Keratinocyte (primary cell): ENCODE measurements around the gene MSANTD1. TPM values are rescaled to one million over a fixed set of nuclear protein-coding genes. Genes with fewer than 3 reads are reported as not detected.

Experiments
- DNase-seq: peaks from one replicate; pipeline ENCODE4 v3.0.0-alpha.2; 2011; ENCODE audit warnings: low read depth, missing footprints, low spot score
- FAIRE-seq: peaks from 2 replicates; lab custom pipeline; 2011; peaks lifted over from hg19 to GRCh38; lab: Jason Lieb, UNC
- H2AFZ ChIP-seq: 2 replicates; pipeline ENCODE4 v1.6.0; 2012; ENCODE audit warnings: low read length, control low read depth, inconsistent platforms; ENCODE audit not compliant: control insufficient read depth
- H3K27ac ChIP-seq: 2 replicates; pipeline ENCODE4 v1.5.1; 2011; ENCODE audit warnings: low read length; ENCODE audit not compliant: control insufficient read depth, insufficient read depth
- H3K27me3 ChIP-seq: 3 replicates; pipeline ENCODE4 v1.6.0; 2011; ENCODE audit warnings: low read length; ENCODE audit not compliant: control insufficient read depth, insufficient read depth; ENCODE audit errors: extremely low read depth
- H3K36me3 ChIP-seq, 2 experiments: 2 replicates in 1 of 2; 3 replicates in 1 of 2; pipeline ENCODE4 v1.5.1; 2011; ENCODE audit warnings: low read length in 2 of 2, mild to moderate bottlenecking in 1 of 2; ENCODE audit not compliant: control insufficient read depth in 2 of 2, insufficient read depth in 2 of 2; ENCODE audit errors: extremely low read depth in 1 of 2
- H3K4me1 ChIP-seq: 3 replicates; pipeline ENCODE4 v1.5.1; 2011; ENCODE audit warnings: low read length; ENCODE audit not compliant: control insufficient read depth, insufficient read depth; ENCODE audit errors: extremely low read depth
- H3K4me2 ChIP-seq: 3 replicates; pipeline ENCODE4 v1.6.0; 2011; ENCODE audit warnings: low read depth, low read length; ENCODE audit not compliant: control insufficient read depth, insufficient read depth; ENCODE audit errors: extremely low read depth
- H3K4me3 ChIP-seq, 3 experiments: fragments of 200-600 bp in 1 of 3; sonication (generic) in 1 of 3; 2 replicates in 2 of 3; 3 replicates in 1 of 3; pipeline ENCODE4 v1.5.1; 2011 to 2016; ENCODE audit warnings: low read length in 3 of 3, mild to moderate bottlenecking in 3 of 3, control low read depth in 2 of 3, inconsistent platforms in 1 of 3, low read depth in 1 of 3, mixed read lengths in 1 of 3, mixed run types in 1 of 3, moderate library complexity in 1 of 3; ENCODE audit not compliant: control insufficient read depth in 2 of 3, insufficient read depth in 2 of 3; ENCODE audit errors: extremely low read depth in 1 of 3
- H3K79me2 ChIP-seq: 2 replicates; pipeline ENCODE4 v1.6.0; 2012; ENCODE audit warnings: low read length; ENCODE audit not compliant: control insufficient read depth, insufficient read depth
- H3K9ac ChIP-seq: 3 replicates; pipeline ENCODE4 v1.6.0; 2011; ENCODE audit warnings: low read length; ENCODE audit not compliant: control insufficient read depth, insufficient read depth; ENCODE audit errors: extremely low read depth
- H3K9me1 ChIP-seq: 3 replicates; pipeline ENCODE4 v1.6.0; 2011; ENCODE audit warnings: low read length; ENCODE audit not compliant: control insufficient read depth, insufficient read depth; ENCODE audit errors: extremely low read depth
- H3K9me3 ChIP-seq: 2 replicates; pipeline ENCODE4 v1.5.1; 2012; ENCODE audit warnings: low read depth, low read length; ENCODE audit not compliant: control insufficient read depth
- H4K20me1 ChIP-seq: 3 replicates; pipeline ENCODE4 v1.6.0; 2011; ENCODE audit warnings: low read length; ENCODE audit not compliant: control insufficient read depth, insufficient read depth; ENCODE audit errors: extremely low read depth
- CTCF ChIP-seq, 3 experiments: IDR thresholded peaks in 1 of 3; conservative IDR thresholded peaks in 1 of 3; optimal IDR thresholded peaks in 1 of 3; 2 replicates in 2 of 3; 3 replicates in 1 of 3; pipeline versions ENCODE3 to v1.5.1; 2011; ENCODE audit warnings: low read length in 3 of 3, mild to moderate bottlenecking in 3 of 3, moderate library complexity in 2 of 3, control low read depth in 1 of 3, inconsistent platforms in 1 of 3; ENCODE audit not compliant: insufficient read depth in 2 of 3; ENCODE audit errors: extremely low read depth in 1 of 3
- EZH2 ChIP-seq: IDR thresholded peaks from one replicate; pipeline ENCODE4 v1.6.1; 2012; ENCODE audit warnings: inconsistent platforms, mild to moderate bottlenecking, low read length, moderate library complexity
- dilution Hi-C: fragments of 300-500 bp; cut with MboI; formaldehyde crosslinking; loops from one replicate; pipeline ENCODE4 v1.7.0; 2020; ENCODE audit warnings: low sequenced_read_pairs; ENCODE audit not compliant: extremely low pct_ligation_motif_present
- polyA plus RNA-seq, 5 experiments: library from polyadenylated mRNA; depleted of rRNA in 3 of 5; stranded (reverse) in 3 of 5; stranded (forward) in 1 of 5; unstranded in 1 of 5; fragments of >200 nt; gene quantifications; 1 replicate in 1 of 5; 2 replicates in 3 of 5; 3 replicates in 1 of 5; pipeline versions ENCODE4 v1.2.1 to v1.2.3, GENCODE V29; 2011 to 2012; ENCODE audit warnings: missing spikeins in 2 of 5, low read depth in 1 of 5, low replicate concordance in 1 of 5

MSANTD1 gene
- polyA plus RNA-seq, 1 donor (not counting 4 experiments of a cell fraction or from before 2014, with no cell fraction given), result not detected

GRCh38 chr4:3235030-3235345, 14.0 kb upstream of the MSANTD1 start:
- no peak overlapping the region for H3K27ac ChIP-seq
- dilution Hi-C loops, result no loop called here
- H3K27me3 ChIP-seq, result no peaks in the 10 kb centered on the region
- no peaks in the 10 kb centered on the region for H4K20me1 ChIP-seq
- no peak overlapping the region for H3K9ac ChIP-seq
- TF ChIP-seq CTCF (optimal IDR thresholded peaks at IDR 0.05 in 1 of 3, IDR thresholded peaks at IDR 0.05 in 1 of 3, conservative IDR thresholded peaks at IDR 0.05 in 1 of 3; ENCODE audit: extremely low read depth in 1 of 3, insufficient read depth in 2 of 3, low read length in 3 of 3), result no peak
- no peak for TF ChIP-seq EZH2
- no peaks in the 10 kb centered on the region for H3K79me2 ChIP-seq
- H3K9me3 ChIP-seq, result no peaks in the 10 kb centered on the region
- no peaks in the 10 kb centered on the region for H3K9me1 ChIP-seq
- no peak overlapping the region for H3K4me2 ChIP-seq
- no peaks in the 10 kb centered on the region for H3K4me1 ChIP-seq
- no peak for DNase-seq
- peaks cover 38 to 42% of the 10 kb centered on the region in 2 experiments for H3K36me3 ChIP-seq
- no peak overlapping the region for H2AFZ ChIP-seq
- H3K4me3 ChIP-seq, result no peak overlapping the region
- no peak for FAIRE-seq

GRCh38 chr4:3235581-3235980, 13.4 kb upstream of the MSANTD1 start:
- H2AFZ ChIP-seq, result no peak overlapping the region

More at GRCh38 chr4:3235581-3235980, 13.4 kb upstream of the MSANTD1 start:
- Histone ChIP-seq H3K4me1 (no peaks in the 10 kb centered on the region), H3K4me3 (no peak overlapping the region), H3K9ac (no peak overlapping the region), H3K36me3 (peaks cover 36 to 39% of the 10 kb centered on the region in 2 experiments), H3K27ac (no peak overlapping the region), H4K20me1 (no peaks in the 10 kb centered on the region), H3K4me2 (no peak overlapping the region), H3K27me3 (no peaks in the 10 kb centered on the region), H3K9me3 (no peaks in the 10 kb centered on the region), H3K9me1 (no peaks in the 10 kb centered on the region), H3K79me2 (no peaks in the 10 kb centered on the region)
- DNase-seq (no peak), FAIRE-seq (no peak)
- TF ChIP-seq CTCF (optimal IDR thresholded peaks at IDR 0.05 in 1 of 3, IDR thresholded peaks at IDR 0.05 in 1 of 3, conservative IDR thresholded peaks at IDR 0.05 in 1 of 3; ENCODE audit: extremely low read depth in 1 of 3, insufficient read depth in 2 of 3, low read length in 3 of 3) (no peak), EZH2 (no peak)
- dilution Hi-C loops, result no loop called here
